Neural cell (in vitro differentiated cells): ENCODE measurements around the gene MRC1.

Experiments
- EZH2 ChIP-seq: fragments of 200-600, 300-800 bp; shearing (Covaris generic), sonication (generic); IDR thresholded peaks from 2 replicates; pipeline ENCODE4 v1.6.1; 2014; ENCODE audit warnings: antibody characterized with exemption, low read length, borderline replicate concordance, mild to moderate bottlenecking; ENCODE audit not compliant: insufficient read depth, poor library complexity, severe bottlenecking
- POLR2AphosphoS5 ChIP-seq: IDR thresholded peaks from 2 replicates; pipeline ENCODE4 v1.6.1; 2012
- TF ChIP-seq, protein P1 (sequence below): fragments of 450-650 bp; IDR thresholded peaks from 2 replicates; pipeline ENCODE4 v1.5.1; 2014; ENCODE audit warnings: antibody characterized with exemption, mild to moderate bottlenecking, moderate library complexity; ENCODE audit not compliant: poor library complexity, severe bottlenecking

DNA sequence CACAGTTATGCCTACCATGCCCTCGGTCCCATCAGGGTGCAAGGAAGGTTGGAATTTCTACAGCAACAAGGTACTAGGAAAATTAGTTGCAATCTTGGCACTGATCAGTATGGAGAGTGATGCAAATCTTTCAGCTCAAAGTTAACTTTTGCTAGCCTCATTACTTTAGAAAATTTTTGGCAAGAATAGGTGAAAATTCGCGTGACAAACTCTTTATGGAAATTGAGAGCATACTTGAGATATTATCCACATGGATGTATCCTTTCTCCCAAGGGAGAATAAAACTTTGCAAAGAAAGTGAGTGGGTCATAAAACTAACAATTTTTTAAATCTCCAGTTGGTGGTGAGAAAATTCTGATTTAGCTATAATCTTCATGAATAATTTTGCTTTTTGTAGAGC is 71.5 kb downstream of the MRC1 start:
- TF ChIP-seq POLR2AphosphoS5 (no peak), EZH2 (no peak)
- TF ChIP-seq, protein P1, sequence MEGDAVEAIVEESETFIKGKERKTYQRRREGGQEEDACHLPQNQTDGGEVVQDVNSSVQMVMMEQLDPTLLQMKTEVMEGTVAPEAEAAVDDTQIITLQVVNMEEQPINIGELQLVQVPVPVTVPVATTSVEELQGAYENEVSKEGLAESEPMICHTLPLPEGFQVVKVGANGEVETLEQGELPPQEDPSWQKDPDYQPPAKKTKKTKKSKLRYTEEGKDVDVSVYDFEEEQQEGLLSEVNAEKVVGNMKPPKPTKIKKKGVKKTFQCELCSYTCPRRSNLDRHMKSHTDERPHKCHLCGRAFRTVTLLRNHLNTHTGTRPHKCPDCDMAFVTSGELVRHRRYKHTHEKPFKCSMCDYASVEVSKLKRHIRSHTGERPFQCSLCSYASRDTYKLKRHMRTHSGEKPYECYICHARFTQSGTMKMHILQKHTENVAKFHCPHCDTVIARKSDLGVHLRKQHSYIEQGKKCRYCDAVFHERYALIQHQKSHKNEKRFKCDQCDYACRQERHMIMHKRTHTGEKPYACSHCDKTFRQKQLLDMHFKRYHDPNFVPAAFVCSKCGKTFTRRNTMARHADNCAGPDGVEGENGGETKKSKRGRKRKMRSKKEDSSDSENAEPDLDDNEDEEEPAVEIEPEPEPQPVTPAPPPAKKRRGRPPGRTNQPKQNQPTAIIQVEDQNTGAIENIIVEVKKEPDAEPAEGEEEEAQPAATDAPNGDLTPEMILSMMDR: no peak
